GM21528 (cell line): Measurements from ENCODE around the gene GRB2.
"Not testable (repeated sequence)": the region's sequence is repeated elsewhere in the genome, so short reads cannot be mapped to it uniquely, and the experiment has no call there.

Experiments used
- ATAC-seq: cut with Tn5 transposase; IDR thresholded peaks from one replicate; pipeline ENCODE4 v1.9.1; 2021; ENCODE audit warnings: mild to moderate bottlenecking, moderate library complexity; ENCODE audit not compliant: unreplicated experiment, low FRiP score

Gene GRB2

GRCh38 chr17:75325827-75326225, 79.7 kb downstream of the GRB2 start:
- ATAC-seq: no peak

- ATAC-seq: no peak
Observed at GRCh38 chr17:75325348-75325747, 80.1 kb downstream of the GRB2 start.

- no peak for ATAC-seq
Observed at GRCh38 chr17:75321506-75321905, 84.0 kb downstream of the GRB2 start.

GRCh38 chr17:75319904-75320691, 85.4 kb downstream of the GRB2 start:
- ATAC-seq: no peak

- no peak for ATAC-seq
Observed at GRCh38 chr17:75318615-75319222, 86.8 kb downstream of the GRB2 start.

GRCh38 chr17:75318211-75318610, 87.3 kb downstream of the GRB2 start:
- ATAC-seq: no peak

GRCh38 chr17:75317671-75318070, 87.8 kb downstream of the GRB2 start:
- ATAC-seq: no peak

GRCh38 chr17:75316253-75316652, 89.2 kb downstream of the GRB2 start:
- no peak for ATAC-seq

GRCh38 chr17:75315541-75316243, 89.8 kb downstream of the GRB2 start:
- ATAC-seq: no peak

GRCh38 chr17:75313941-75314551, 91.4 kb downstream of the GRB2 start:
- ATAC-seq: no peak

GRCh38 chr17:75308732-75309629, 96.5 kb downstream of the GRB2 start:
- ATAC-seq: no peak

GRCh38 chr17:75307957-75308731, 97.3 kb downstream of the GRB2 start:
- no peak for ATAC-seq

GRCh38 chr17:75301502-75302206, 103.8 kb downstream of the GRB2 start:
- ATAC-seq: no peak

GRCh38 chr17:75301049-75301448, 104.4 kb downstream of the GRB2 start:
- ATAC-seq: no peak

GRCh38 chr17:75300280-75300679, 105.2 kb downstream of the GRB2 start:
- ATAC-seq: no peak

GRCh38 chr17:75295201-75296158, 110.0 kb downstream of the GRB2 start:
- peak; percentile 67 for ATAC-seq

- not testable (repeated sequence) for ATAC-seq
Observed at GRCh38 chr17:75292810-75293448, 112.5 kb downstream of the GRB2 start.
